Pons (tissue), 1 donor: ENCODE measurements around the gene HTRA1.

Source experiments
- DNase-seq: peaks from one replicate; pipeline ENCODE4 v3.0.0-alpha.2; 2016; ENCODE audit warnings: low spot score

The HTRA1 gene

GRCh38 chr10:122461367-122461728 is at the start of gene HTRA1:
TSS of gene HTRA1 (plus strand) at chr10:122461553. CDS start at chr10:122461653, 100 bp downstream.
- DNase-seq, result peak; percentile 84

GRCh38 chr10:122413327-122413726 is 48.0 kb upstream of the HTRA1 start:
- DNase-seq, result no peak

- no peak for DNase-seq
These were observed 43.7 kb upstream of the HTRA1 start for GRCh38 chr10:122417667-122418066.

- DNase-seq, result no peak
These were observed 42.3 kb upstream of the HTRA1 start for GRCh38 chr10:122419016-122419415.

- no peak for DNase-seq
These were observed 41.3 kb upstream of the HTRA1 start for GRCh38 chr10:122419876-122420623.

GRCh38 chr10:122420624-122421007 is 40.7 kb upstream of the HTRA1 start:
- DNase-seq, result no peak

- no peak for DNase-seq
These were observed 40.2 kb upstream of the HTRA1 start for GRCh38 chr10:122421054-122421625.

GRCh38 chr10:122421742-122422141 is 39.6 kb upstream of the HTRA1 start:
- no peak for DNase-seq

- DNase-seq, result no peak
These were observed 38.9 kb upstream of the HTRA1 start for GRCh38 chr10:122422266-122422989.

- DNase-seq, result no peak
These were observed 37.3 kb upstream of the HTRA1 start for GRCh38 chr10:122424059-122424458.

- DNase-seq, result no peak
These were observed 34.5 kb upstream of the HTRA1 start for GRCh38 chr10:122426829-122427228.

- no peak for DNase-seq
These were observed 34.1 kb upstream of the HTRA1 start for GRCh38 chr10:122427280-122427679.

GRCh38 chr10:122435212-122435827 is 26.0 kb upstream of the HTRA1 start:
- DNase-seq, result peak; percentile 70

- DNase-seq, result peak; percentile 69
These were observed 19.4 kb upstream of the HTRA1 start for GRCh38 chr10:122441961-122442360.

GRCh38 chr10:122445469-122445868 is 15.9 kb upstream of the HTRA1 start:
- no peak for DNase-seq

GRCh38 chr10:122445904-122446303 is 15.4 kb upstream of the HTRA1 start:
- DNase-seq, result no peak

GRCh38 chr10:122446668-122447423 is 14.5 kb upstream of the HTRA1 start:
- DNase-seq, result no peak

GRCh38 chr10:122448600-122448999 is 12.8 kb upstream of the HTRA1 start:
- DNase-seq, result no peak

- DNase-seq, result no peak
These were observed 12.2 kb upstream of the HTRA1 start for GRCh38 chr10:122449153-122449552.

GRCh38 chr10:122450353-122450990 is 10.9 kb upstream of the HTRA1 start:
- DNase-seq, result no peak

- DNase-seq, result no peak
These were observed 7.3 kb upstream of the HTRA1 start for GRCh38 chr10:122454071-122454470.
